ENCODE results near the gene CDC42SE2.

GRCh38 chr5:131406975-131407638 is 143.3 kb downstream of the CDC42SE2 start:
- TF ChIP-seq RAD21 (IDR thresholded peaks at IDR 0.05; ENCODE audit: low read depth) (no peak), USF1 (IDR thresholded peaks at IDR 0.05) (no peak), NFIC (IDR thresholded peaks at IDR 0.05) (no peak), EP300 (IDR thresholded peaks at IDR 0.05; ENCODE audit: borderline replicate concordance) (no peak)
